Activated CD8-positive, alpha-beta memory T cell treated with anti-CD3 and anti-CD28 coated beads for 1 hour (primary cell): ENCODE results near the gene R3HDML.

Source experiments
- DNase-seq, 2 donors: peaks; one replicate each; pipeline ENCODE4 v3.0.0-alpha.2; 2020; ENCODE audit warnings: low read depth in 1 of 2; ENCODE audit errors: extremely low read depth in 1 of 2

Gene R3HDML

GRCh38 chr20:44361021-44361420 is 24.2 kb downstream of the R3HDML start:
- no peak for DNase-seq

- no peak for DNase-seq
These were observed 25.7 kb downstream of the R3HDML start for GRCh38 chr20:44362466-44362940.

GRCh38 chr20:44364068-44364467 is 27.2 kb downstream of the R3HDML start:
- DNase-seq: no peak

- no peak for DNase-seq
These were observed 27.9 kb downstream of the R3HDML start for GRCh38 chr20:44364780-44365179.

- no peak for DNase-seq
These were observed 30.9 kb downstream of the R3HDML start for GRCh38 chr20:44367746-44368145.

GRCh38 chr20:44370639-44371218 is 33.9 kb downstream of the R3HDML start:
- no peak for DNase-seq

- no peak for DNase-seq
These were observed 45.8 kb downstream of the R3HDML start for GRCh38 chr20:44382641-44383040.

GRCh38 chr20:44384423-44385027 is 47.7 kb downstream of the R3HDML start:
- DNase-seq: peak; percentile 58 to 82

- DNase-seq: peak; percentile 9 to 42
These were observed 51.7 kb downstream of the R3HDML start for GRCh38 chr20:44388466-44389023.

- DNase-seq: no peak
These were observed 53.0 kb downstream of the R3HDML start for GRCh38 chr20:44389871-44390270.

- no peak for DNase-seq
These were observed 53.4 kb downstream of the R3HDML start for GRCh38 chr20:44390280-44390679.

GRCh38 chr20:44392088-44392775 is 55.4 kb downstream of the R3HDML start:
- no peak for DNase-seq

GRCh38 chr20:44392776-44393607 is 56.1 kb downstream of the R3HDML start:
- DNase-seq: no peak

GRCh38 chr20:44393608-44394451 is 57.0 kb downstream of the R3HDML start:
- no peak for DNase-seq

GRCh38 chr20:44394452-44394701 is 57.5 kb downstream of the R3HDML start:
- no peak for DNase-seq

GRCh38 chr20:44394702-44395460 is 58.0 kb downstream of the R3HDML start:
- DNase-seq: no peak

- DNase-seq: no peak
These were observed 58.9 kb downstream of the R3HDML start for GRCh38 chr20:44395461-44396340.

GRCh38 chr20:44396369-44397130 is 59.7 kb downstream of the R3HDML start:
- DNase-seq: no peak
